ENCODE results near the gene FEV.
"Not testable (repeated sequence)": the region's sequence is repeated elsewhere in the genome, so short reads cannot be mapped to it uniquely, and the experiment has no call there.

The FEV gene

DNA sequence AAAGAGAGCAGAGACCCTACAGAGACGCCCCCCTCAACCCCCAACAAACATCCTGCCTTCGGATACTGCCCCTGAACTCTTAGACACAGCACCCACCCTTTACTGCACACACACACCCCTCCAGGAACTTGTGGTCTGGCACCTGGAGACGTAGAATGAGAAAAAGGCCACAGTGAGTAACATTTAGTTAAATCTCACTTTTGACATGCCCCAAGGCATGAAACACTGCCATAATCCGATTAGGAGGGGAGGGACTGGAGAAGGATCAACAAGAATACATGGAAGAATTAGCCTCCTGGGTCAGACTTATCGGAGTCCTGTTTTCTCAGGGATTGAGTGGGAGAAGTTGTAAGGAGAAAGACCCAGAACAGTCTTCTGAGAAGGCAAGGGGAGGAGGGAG is 21.4 kb downstream of the FEV start:
- DNase-seq, result no peak

DNA sequence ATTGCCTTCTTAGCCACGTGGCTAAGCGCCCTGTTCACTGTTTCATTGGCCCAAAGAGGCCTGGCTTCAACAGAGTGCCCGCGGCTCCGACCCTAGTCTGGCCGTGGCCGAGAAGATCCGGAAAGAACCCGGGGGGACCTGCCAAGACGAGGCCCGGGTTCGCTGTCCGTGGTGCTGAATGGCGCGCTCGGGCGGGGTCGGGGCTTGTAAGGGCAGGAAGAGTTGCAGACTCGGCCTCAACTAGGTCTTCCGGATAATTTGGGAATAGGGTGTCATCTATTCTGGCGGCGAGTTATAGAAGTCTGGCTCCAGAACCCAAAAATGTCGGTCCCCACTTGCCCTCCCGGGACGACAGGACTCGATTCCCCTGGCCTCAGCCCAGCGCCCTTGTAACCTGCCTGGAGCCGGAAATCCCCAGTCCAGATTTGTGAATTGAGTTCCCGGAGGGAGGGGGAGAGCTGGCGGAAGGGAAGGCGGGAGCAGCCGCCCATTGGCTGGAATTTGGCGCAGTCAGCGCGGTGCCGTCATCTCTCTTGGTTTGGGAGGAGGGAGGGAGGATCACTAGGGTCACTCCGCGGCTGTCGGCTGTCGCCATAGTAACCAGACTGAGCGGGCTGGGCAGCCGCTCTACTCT is 22.0 kb downstream of the FEV start:
- DNase-seq, result peak; percentile 66

- no peak for DNase-seq
Measured at GRCh38 chr2:218961651-218962570, 23.1 kb downstream of the FEV start.

GRCh38 chr2:218961229-218961628 is 23.8 kb downstream of the FEV start:
- DNase-seq, result no peak

DNA sequence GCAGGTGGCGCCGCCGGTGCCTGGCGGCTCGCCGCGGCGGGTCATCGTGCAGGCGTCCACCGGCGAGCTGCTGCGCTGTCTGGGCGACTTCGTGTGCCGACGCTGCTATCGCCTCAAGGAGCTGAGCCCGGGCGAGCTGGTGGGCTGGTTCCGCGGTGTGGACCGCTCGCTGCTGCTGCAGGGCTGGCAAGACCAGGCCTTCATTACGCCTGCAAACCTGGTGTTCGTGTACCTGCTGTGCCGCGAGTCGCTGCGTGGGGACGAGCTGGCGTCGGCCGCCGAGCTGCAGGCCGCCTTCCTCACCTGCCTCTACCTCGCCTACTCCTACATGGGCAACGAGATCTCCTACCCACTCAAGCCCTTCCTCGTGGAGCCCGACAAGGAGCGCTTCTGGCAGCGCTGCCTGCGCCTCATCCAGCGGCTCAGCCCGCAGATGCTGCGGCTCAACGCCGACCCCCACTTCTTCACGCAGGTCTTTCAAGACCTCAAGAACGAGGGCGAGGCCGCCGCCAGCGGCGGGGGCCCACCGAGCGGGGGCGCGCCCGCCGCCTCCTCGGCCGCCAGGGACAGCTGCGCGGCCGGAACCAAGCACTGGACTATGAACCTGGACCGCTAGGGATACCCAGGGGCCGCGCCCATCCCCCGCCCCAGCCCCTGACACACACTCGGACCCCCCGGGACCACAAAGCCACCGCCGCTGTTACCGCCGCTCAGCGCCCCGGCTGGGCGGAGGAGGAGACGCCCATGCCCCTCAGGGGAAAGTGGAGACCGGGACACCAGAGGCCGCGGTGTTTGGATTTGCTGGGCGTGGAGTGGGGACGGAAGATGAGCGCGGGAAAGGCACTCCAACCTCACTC is 24.4 kb downstream of the FEV start:
- DNase-seq, result no peak

GRCh38 chr2:218959761-218960308 is 25.1 kb downstream of the FEV start:
- no peak for DNase-seq

DNA sequence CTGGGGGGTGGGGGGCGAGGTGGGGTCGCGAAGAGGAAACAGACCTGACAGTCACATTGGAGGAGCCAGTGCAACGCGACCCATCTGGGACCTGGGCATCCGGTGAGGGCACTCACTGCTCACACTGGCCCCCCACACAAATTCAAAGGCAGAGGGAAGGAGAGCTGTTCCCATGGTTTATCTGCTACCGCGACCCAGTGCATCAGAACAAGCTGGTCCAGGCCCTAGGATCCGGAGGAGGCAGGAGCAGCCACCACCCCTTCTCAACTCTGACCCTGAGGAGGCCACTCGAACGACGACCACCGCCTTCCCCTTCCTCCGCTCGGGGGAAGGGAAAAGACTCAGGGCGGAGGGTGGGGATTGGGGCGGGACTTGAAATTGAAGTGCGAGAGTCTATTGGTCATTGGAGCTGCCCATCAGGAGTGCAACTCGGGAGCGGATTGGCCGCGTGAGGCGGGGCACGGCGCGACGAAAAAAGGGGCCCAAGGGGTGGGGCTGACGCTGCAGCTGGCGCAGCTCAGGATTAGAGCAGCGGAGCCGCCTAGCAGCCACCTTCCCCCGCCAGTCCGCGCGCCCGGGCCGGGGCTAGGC is 25.7 kb downstream of the FEV start, which contains the start of gene CDK5R2:
Gene CDK5R2, plus strand, starts transcription at position 526 of the 591 bp plus-strand sequence. CDS start 155 bp downstream, outside the sequence.
- DNase-seq, result peak; percentile 45

DNA sequence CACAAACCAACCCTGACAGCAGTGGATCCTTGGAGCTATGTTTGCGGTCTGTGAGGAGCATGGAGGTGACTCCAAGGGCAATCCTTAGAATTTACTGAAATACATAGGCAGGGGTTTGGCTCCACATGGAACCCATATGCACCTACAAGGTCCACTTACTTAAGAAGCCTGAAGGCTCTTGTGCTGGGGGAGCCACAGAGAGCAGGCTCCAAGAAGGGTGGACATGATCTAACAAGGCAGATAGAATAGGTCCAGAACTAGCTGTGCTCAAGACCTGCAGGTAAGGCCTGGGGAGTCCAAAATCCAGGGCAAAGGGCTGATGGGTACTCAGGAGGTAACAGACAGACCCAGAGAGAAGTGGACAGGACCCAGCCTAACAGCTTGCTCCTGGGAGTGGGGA is 26.7 kb downstream of the FEV start:
- no peak for DNase-seq

- DNase-seq, result no peak
Measured at GRCh38 chr2:218957671-218958070, 27.3 kb downstream of the FEV start.

GRCh38 chr2:218956039-218956438 is 28.9 kb downstream of the FEV start:
- DNase-seq, result no peak

DNA sequence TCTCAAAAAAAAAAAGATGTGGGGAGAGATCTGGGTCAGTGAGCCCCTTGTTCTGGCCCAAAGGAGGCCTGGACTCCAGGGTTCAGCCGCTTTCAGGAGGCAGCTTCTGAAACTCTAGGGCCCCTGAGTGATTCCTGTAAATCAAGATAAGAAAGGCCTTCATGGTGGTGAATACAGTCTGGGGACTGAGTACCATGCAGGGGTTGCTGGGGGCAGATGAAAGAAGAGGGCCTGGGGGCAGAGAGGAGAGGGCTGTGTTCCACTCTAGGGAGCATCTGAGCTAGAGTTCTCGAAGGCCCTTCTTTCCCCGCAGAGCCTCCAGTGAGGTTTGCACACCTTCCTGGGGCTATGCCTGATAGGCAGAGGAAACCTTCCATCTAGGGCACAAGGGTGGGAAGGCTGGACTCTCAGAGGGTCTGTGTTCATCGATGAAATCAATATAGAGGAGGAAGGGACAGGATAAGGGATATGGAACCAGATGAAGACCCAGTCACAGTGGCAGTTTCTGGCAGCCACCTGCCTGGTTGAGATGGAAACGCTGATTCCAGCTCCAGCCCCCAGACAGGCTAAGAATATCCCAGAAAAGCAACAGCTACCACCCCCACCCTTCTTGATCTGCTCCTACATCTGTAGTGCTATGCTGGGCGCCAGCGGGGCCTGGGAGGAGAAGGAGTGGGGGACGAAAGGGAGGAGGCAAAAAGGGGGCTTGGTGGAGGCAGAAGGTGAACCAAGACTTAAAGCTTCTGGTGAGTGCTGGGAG is 30.3 kb downstream of the FEV start:
- DNase-seq, result no peak

DNA sequence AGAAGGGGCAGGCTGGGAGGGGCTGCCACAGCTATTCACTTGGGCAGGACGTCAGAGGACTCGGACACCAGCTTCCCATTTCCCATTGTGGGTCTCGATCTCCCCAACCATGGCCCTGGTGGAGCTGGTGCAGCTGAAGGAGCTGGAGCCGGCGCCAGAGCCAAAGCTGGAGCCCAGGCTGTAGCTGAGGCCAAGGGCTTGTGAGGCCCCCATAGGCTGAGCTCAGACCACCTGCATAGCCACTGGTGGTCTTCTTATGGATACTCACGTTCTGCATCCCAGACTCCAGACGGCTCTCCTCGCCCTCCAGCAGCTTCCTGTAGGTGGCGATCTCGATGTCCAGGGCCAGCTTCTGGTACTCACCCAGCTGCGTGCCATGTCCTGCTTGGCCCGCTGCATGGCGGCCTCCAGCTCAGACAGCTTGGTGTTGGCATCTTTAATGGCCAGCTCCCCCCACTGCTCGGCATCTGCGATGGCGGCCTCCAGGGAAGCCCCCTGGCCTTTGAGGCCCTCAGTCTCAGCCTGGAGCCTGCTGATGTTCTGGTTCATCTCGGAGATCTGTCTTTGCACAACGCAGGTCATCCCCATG is 31.5 kb downstream of the FEV start:
- no peak for DNase-seq

- no peak for DNase-seq
Measured at GRCh38 chr2:218952160-218952559, 32.8 kb downstream of the FEV start.

DNA sequence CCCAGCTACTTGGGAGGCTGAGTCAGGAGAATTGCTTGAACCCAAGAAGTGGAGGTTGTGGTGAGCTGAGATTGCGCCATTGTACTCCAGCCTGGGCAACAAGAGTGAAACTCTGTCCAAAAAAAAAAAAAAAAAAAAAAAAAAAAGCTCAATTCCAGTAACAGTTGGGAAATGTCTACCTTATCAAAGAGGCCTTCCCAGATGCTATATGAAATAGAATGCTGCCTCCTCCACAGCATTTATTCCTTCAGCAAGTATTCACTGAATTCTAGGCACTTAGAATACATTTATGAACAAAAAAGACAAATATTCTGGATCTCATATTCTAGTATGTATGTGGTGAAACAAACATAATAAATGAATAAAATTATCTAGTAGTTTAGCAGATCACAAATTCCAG is 38.4 kb downstream of the FEV start:
- DNase-seq, result no peak

- no peak for DNase-seq
Measured at GRCh38 chr2:218944759-218945404, 40.1 kb downstream of the FEV start.

- DNase-seq, result not testable (repeated sequence)
Measured at GRCh38 chr2:218931751-218932150, 53.2 kb downstream of the FEV start.
